Lower lobe of right lung (tissue), 2 donors: ENCODE results near the gene CCR5AS.

Experiments
- ATAC-seq, 2 donors: fragments of 200-7000 bp; cut with Tn5 transposase; one replicate each; pipeline ENCODE4 v1.9.1; 2020 to 2022; ENCODE audit warnings: mild to moderate bottlenecking in 2 of 2, moderate library complexity in 2 of 2
- DNase-seq: peaks from one replicate; pipeline ENCODE4 v3.0.0-alpha.2; 2020
- H3K27ac ChIP-seq: fragments of 200-600 bp; one replicate; pipeline ENCODE4 v1.8.0; 2022
- H3K27me3 ChIP-seq: fragments of 200-600 bp; one replicate; pipeline ENCODE4 v1.8.0; 2022; ENCODE audit warnings: low read depth
- H3K36me3 ChIP-seq: fragments of 200-600 bp; one replicate; pipeline ENCODE4 v1.8.0; 2022; ENCODE audit warnings: mild to moderate bottlenecking
- H3K4me1 ChIP-seq: fragments of 200-600 bp; one replicate; pipeline ENCODE4 v1.8.0; 2022
- H3K4me3 ChIP-seq: fragments of 200-600 bp; one replicate; pipeline ENCODE4 v1.8.0; 2022; ENCODE audit warnings: mild to moderate bottlenecking
- H3K9me3 ChIP-seq: fragments of 200-600 bp; one replicate; pipeline ENCODE4 v1.8.0; 2022
- intact Hi-C: fragments of 100-400 bp; cut with DNase I; formaldehyde crosslinking; loops from one replicate; pipeline ENCODE4 v1.11.0; 2022
- TF ChIP-seq, protein P1 (sequence below): fragments of 200-600 bp; IDR thresholded peaks from one replicate; pipeline ENCODE4 v1.8.0; 2022; ENCODE audit warnings: antibody characterized with exemption, mild to moderate bottlenecking
- donor health status: DM: no; HTN: yes; CAD: no; lungs with severe emphysema.

Gene CCR5AS

DNA sequence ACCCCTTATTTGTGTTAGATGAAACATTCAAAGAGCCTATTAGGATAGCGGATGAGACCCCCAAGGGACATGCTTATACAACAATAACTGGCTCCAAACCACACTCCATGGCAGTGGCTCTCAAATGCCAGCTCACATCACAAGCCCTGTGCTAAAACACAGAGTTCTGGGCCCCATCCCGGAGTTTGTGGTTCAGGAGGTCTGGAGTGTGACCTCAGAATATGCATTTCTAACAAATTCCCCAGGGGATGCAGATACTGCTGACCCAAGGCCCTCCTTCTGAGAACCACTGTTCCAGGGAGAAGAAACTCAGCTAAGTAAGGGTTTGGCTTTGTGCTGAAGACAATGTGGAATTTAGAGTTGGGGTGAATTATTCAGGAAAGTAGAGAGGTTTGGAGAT, 3.8 kb upstream of the CCR5AS start:
- no peaks in the 10 kb centered on the region for H3K27me3 ChIP-seq
- no peaks in the 10 kb centered on the region for H3K36me3 ChIP-seq
- intact Hi-C loops, result no loop called here
- ATAC-seq (no peak), DNase-seq (no peak)
- no peak overlapping the region for H3K4me3 ChIP-seq
- H3K9me3 ChIP-seq, result no peaks in the 10 kb centered on the region
- TF ChIP-seq, protein P1, sequence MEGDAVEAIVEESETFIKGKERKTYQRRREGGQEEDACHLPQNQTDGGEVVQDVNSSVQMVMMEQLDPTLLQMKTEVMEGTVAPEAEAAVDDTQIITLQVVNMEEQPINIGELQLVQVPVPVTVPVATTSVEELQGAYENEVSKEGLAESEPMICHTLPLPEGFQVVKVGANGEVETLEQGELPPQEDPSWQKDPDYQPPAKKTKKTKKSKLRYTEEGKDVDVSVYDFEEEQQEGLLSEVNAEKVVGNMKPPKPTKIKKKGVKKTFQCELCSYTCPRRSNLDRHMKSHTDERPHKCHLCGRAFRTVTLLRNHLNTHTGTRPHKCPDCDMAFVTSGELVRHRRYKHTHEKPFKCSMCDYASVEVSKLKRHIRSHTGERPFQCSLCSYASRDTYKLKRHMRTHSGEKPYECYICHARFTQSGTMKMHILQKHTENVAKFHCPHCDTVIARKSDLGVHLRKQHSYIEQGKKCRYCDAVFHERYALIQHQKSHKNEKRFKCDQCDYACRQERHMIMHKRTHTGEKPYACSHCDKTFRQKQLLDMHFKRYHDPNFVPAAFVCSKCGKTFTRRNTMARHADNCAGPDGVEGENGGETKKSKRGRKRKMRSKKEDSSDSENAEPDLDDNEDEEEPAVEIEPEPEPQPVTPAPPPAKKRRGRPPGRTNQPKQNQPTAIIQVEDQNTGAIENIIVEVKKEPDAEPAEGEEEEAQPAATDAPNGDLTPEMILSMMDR, result no peak
- peaks cover 79% of the 10 kb centered on the region for H3K4me1 ChIP-seq
- no peak overlapping the region for H3K27ac ChIP-seq

DNA sequence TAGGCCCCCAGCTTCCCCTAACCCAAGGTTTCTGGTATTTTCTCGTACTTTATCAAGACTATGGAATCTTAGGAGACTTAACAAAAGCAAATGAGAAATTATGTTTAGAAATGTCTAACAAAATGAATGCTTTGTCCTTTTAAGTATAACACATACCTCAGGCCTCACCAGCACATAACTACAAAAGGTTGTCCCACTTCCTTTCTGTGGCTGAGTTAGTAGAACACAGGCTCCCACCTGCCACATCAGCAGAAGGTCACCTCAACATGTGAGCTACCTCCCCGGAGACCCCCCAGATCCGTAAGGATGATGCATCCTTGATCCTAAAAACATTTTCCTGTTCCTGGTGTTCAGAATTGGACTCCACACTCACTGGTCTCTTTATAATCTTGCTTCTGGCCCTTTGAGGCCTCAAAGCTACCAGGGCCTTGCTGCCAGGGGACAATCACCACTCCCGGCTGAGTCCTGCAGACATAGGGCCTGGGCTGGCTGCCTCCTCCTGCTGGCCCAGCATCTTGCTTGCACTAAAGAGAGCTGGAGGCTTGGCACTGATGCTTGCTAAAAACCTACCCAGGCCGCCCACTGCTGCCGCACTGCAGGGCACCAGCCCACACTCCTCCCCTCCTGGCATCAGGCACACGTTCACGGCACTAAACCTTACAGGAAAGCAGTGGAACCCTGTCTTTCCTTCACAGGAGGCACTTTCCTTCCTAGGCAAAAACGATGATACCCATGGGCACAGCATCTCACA, 3.0 kb upstream of the CCR5AS start:
- peak overlapping the region; percentile 49 for H3K4me3 ChIP-seq

GRCh38 chr3:46408853-46409252, 2.0 kb upstream of the CCR5AS start:
- H3K9me3 ChIP-seq, result no peaks in the 10 kb centered on the region
- TF ChIP-seq, protein P1, result no peak
- H3K27ac ChIP-seq, result no peak overlapping the region
- H3K27me3 ChIP-seq, result no peaks in the 10 kb centered on the region
- intact Hi-C loops, result no loop called here
- peaks cover 87% of the 10 kb centered on the region for H3K4me1 ChIP-seq
- ATAC-seq (no peak), DNase-seq (no peak)
- H3K4me3 ChIP-seq, result peak overlapping the region; percentile 49
- H3K36me3 ChIP-seq, result no peaks in the 10 kb centered on the region

More for the DNA sequence above, 3.0 kb upstream of the CCR5AS start:
- Histone ChIP-seq H3K4me1 (peaks cover 86% of the 10 kb centered on the region), H3K27ac (no peak overlapping the region), H3K27me3 (no peaks in the 10 kb centered on the region), H3K9me3 (no peaks in the 10 kb centered on the region), H3K36me3 (no peaks in the 10 kb centered on the region)
- DNase-seq, result no peak
- TF ChIP-seq, protein P1, result no peak
- intact Hi-C loops, result no loop called here
- ATAC-seq, result no peak

DNA sequence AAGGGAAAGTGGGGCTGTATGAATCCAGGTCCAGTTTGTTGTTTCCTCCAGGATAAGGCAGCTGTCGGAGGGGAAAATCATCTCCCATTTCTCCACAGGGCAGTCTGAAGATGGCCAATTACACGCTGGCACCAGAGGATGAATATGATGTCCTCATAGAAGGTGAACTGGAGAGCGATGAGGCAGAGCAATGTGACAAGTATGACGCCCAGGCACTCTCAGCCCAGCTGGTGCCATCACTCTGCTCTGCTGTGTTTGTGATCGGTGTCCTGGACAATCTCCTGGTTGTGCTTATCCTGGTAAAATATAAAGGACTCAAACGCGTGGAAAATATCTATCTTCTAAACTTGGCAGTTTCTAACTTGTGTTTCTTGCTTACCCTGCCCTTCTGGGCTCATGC, 1.1 kb upstream of the CCR5AS start:
- Histone ChIP-seq H3K9me3 (no peaks in the 10 kb centered on the region), H3K27me3 (no peaks in the 10 kb centered on the region), H3K36me3 (no peaks in the 10 kb centered on the region), H3K27ac (peak overlapping the region; percentile 85), H3K4me3 (peak overlapping the region; percentile 49), H3K4me1 (peaks cover 81% of the 10 kb centered on the region)
- intact Hi-C loops, result no loop called here
- TF ChIP-seq, protein P1, result no peak
- no peak for ATAC-seq
- DNase-seq, result no peak

GRCh38 chr3:46406443-46406787, 451 bp downstream of the CCR5AS start:
- TF ChIP-seq, protein P1, result no peak
- Histone ChIP-seq H3K27me3 (no peaks in the 10 kb centered on the region), H3K4me1 (peaks cover 65% of the 10 kb centered on the region), H3K4me3 (peak overlapping the region; percentile 49), H3K36me3 (no peaks in the 10 kb centered on the region), H3K27ac (peak overlapping the region; percentile 85), H3K9me3 (no peaks in the 10 kb centered on the region)
- ATAC-seq (peak; percentile 58 to 59), DNase-seq (peak; percentile 61)
- intact Hi-C loops, result no loop called here
